Measurements from ENCODE around the gene PGAP1. TPM values are rescaled to one million over a fixed set of nuclear protein-coding genes. Genes with fewer than 3 reads are reported as not detected.

Gene PGAP1
- total RNA-seq, 2 experiments from 2014 or later = 17.7 to 19.2 TPM

DNA sequence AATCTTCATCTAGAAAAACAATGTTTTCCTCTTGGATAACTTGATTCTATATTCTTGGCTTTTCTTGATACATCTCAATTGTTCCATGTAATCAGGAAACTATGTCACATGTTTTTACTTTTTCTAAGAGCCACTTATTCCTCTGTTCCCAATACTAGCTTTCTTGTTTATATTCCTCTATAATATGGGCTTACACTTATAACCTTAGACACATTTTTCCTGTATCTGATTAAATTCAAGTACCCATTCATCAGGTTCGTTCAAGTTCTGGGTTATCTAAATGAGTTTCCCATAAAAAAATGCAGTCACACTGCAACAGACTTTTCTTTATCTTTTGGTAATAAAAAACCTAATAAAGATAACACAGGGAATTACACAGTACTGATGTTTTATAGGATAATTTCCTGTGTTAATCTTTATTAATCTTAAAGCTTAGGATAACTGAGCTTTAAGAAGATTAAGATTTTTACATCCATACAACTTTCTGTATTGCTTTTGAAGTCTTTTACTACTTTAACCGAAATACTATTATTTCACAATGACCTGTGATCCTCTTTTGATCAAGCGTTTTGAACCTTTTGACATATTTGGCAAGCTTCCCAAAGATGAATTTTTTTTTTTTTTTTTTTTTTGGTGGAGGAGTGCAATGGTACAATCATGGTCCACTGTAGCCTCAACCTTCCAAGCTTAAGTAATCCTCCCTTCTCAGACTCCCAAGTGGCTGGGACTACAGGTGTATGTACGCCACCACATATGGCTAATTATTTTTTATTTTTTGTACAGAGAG is 73.0 kb downstream of the PGAP1 start:
- DNase-seq (no peak), ATAC-seq (no peak)
- Mint-ChIP-seq H3K9me3 (peaks cover 1% of the 10 kb centered on the region), H3K4me3 (no peak overlapping the region), H3K27me3 (no peaks in the 10 kb centered on the region), H3K27ac (no peak overlapping the region), H3K4me1 (ENCODE audit: low read depth) (no peaks in the 10 kb centered on the region), H3K36me3 (ENCODE audit: low read depth) (peaks cover 14% of the 10 kb centered on the region)
- TF ChIP-seq, protein P1, sequence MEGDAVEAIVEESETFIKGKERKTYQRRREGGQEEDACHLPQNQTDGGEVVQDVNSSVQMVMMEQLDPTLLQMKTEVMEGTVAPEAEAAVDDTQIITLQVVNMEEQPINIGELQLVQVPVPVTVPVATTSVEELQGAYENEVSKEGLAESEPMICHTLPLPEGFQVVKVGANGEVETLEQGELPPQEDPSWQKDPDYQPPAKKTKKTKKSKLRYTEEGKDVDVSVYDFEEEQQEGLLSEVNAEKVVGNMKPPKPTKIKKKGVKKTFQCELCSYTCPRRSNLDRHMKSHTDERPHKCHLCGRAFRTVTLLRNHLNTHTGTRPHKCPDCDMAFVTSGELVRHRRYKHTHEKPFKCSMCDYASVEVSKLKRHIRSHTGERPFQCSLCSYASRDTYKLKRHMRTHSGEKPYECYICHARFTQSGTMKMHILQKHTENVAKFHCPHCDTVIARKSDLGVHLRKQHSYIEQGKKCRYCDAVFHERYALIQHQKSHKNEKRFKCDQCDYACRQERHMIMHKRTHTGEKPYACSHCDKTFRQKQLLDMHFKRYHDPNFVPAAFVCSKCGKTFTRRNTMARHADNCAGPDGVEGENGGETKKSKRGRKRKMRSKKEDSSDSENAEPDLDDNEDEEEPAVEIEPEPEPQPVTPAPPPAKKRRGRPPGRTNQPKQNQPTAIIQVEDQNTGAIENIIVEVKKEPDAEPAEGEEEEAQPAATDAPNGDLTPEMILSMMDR (IDR thresholded peaks at IDR 0.05) = no peak
- ChIA-PET POLR2A (no interaction called here), CTCF (interaction anchor here (1.6 kb wide), 1 partner anchor 115 kb away, joined by 4 read pairs; no protein-coding TSS in a partner anchor)
- intact Hi-C loops (cut with micrococcal nuclease) = no loop called here

DNA sequence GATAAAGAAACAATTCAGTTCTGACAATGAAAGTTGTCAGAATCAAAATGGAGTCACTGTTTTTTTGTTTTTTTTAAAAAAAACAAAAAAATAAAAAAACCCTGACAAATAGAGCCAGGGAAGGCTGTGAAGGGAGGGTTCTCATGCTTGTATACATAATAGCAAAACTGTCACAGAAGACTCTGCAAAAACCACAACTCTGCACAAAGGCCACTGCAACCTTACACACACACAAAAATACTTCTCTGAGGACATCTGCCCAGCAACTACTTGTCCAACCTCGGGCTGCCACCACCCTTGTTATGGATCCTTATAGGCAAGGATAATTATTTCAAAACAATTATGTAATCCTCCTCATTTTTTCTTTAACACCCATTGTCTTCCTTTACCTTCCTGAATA is 75.4 kb downstream of the PGAP1 start:
- Mint-ChIP-seq H3K9me3 (no peaks in the 10 kb centered on the region), H3K4me1 (ENCODE audit: low read depth) (peaks cover 7% of the 10 kb centered on the region), H3K27me3 (no peaks in the 10 kb centered on the region), H3K4me3 (no peak overlapping the region), H3K27ac (no peak overlapping the region), H3K36me3 (ENCODE audit: low read depth) (peaks cover 11% of the 10 kb centered on the region)
- POLR2A ChIA-PET = no interaction called here
- TF ChIP-seq, protein P1 (IDR thresholded peaks at IDR 0.05) = no peak
- ATAC-seq (no peak), DNase-seq (no peak)
- CTCF ChIA-PET = no interaction called here
- intact Hi-C loops (cut with micrococcal nuclease) = no loop called here

DNA sequence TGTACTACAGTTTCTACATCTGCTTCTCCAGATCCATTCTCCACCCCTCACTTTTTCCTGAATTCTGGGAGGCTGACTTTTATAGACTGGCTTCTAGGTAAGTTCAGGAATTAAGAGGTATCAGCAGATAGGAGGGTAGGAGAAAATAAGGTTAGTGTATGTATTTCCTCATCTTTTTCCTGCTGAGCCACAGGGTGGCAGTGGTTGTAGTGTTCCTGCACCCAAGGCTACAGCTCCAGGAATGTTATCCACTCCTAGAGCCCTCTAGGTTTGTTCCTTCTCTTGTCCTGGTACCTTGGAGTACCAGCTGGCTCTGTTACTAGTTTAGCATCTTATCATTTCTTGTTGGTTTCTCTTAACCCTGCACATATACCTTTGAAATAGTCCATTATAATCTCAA is 76.6 kb downstream of the PGAP1 start:
- TF ChIP-seq, protein P1 (IDR thresholded peaks at IDR 0.05) = no peak
- Mint-ChIP-seq H3K9me3 (no peaks in the 10 kb centered on the region), H3K36me3 (ENCODE audit: low read depth) (peaks cover 11% of the 10 kb centered on the region), H3K4me3 (no peak overlapping the region), H3K27me3 (no peaks in the 10 kb centered on the region), H3K4me1 (ENCODE audit: low read depth) (peaks cover 7% of the 10 kb centered on the region), H3K27ac (no peak overlapping the region)
- no peak for DNase-seq
- CTCF ChIA-PET = no interaction called here
- ATAC-seq = no peak
- intact Hi-C loops (cut with micrococcal nuclease) = no loop called here
- POLR2A ChIA-PET = no interaction called here

DNA sequence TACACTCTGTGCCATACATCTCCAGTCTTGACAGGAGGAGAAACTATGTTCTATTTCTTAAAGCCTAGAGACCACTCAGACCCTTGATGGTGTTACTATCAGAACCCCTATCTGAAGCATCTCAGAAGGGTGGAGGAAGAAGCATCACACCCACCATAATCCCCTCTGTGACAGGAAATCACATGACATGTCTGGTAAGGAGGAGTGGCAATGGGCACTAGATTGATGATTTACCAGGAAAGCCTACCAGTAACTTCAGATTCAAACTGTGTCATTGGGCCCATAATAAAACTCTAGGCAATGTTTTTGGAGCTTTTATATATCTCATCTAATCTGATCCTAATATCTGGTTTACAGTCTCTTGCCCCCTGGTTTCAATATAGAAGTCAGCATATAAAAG is 80.2 kb downstream of the PGAP1 start:
- no peak overlapping the region for H3K4me3 Mint-ChIP-seq
- ATAC-seq (peak; percentile 27), DNase-seq (no peak)
- peaks cover 7% of the 10 kb centered on the region for H3K4me1 Mint-ChIP-seq (ENCODE audit: low read depth)
- CTCF ChIA-PET = no interaction called here
- H3K36me3 Mint-ChIP-seq (ENCODE audit: low read depth) = peaks cover 15% of the 10 kb centered on the region
- no peak overlapping the region for H3K27ac Mint-ChIP-seq
- TF ChIP-seq, protein P1 (IDR thresholded peaks at IDR 0.05) = no peak
- H3K27me3 Mint-ChIP-seq = no peaks in the 10 kb centered on the region
- intact Hi-C loops (cut with micrococcal nuclease) = no loop called here
- H3K9me3 Mint-ChIP-seq = no peaks in the 10 kb centered on the region
- POLR2A ChIA-PET = no interaction called here

DNA sequence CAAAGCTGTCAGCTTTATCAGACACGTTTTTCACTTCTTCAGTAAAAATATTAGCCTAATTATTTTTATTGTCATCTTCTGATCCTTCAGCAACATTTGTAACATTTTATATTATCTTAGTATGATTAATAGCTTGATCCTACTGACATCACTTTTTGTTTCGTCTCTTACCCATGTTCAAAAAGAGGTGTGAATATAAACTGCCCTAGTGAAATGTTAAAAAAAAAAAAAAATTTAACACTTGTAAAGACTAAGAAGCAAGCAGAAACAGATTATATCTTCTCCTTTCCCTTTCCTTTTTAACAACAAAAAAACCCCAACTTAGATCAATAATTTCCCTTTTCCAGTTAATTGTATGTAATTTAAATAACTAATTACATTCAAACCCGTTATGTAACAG is 81.1 kb downstream of the PGAP1 start:
- CTCF ChIA-PET = no interaction called here
- Mint-ChIP-seq H3K4me1 (ENCODE audit: low read depth) (peaks cover 7% of the 10 kb centered on the region), H3K27ac (no peak overlapping the region), H3K27me3 (no peaks in the 10 kb centered on the region), H3K4me3 (no peak overlapping the region), H3K36me3 (ENCODE audit: low read depth) (peaks cover 20% of the 10 kb centered on the region), H3K9me3 (no peaks in the 10 kb centered on the region)
- DNase-seq (no peak), ATAC-seq (no peak)
- POLR2A ChIA-PET = no interaction called here
- intact Hi-C loops (cut with micrococcal nuclease) = no loop called here
- TF ChIP-seq, protein P1 (IDR thresholded peaks at IDR 0.05) = no peak

All from activated CD8-positive, alpha-beta T cell treated with anti-CD3 and anti-CD28 coated beads for 36 hours (primary cell).